Activated B cell treated with CpG ODN at 0.5 μM for 24 hours (primary cell): ENCODE data around the gene KCTD12. TPM values are rescaled to one million over a fixed set of nuclear protein-coding genes. Genes with fewer than 3 reads are reported as not detected.

ENCODE experiments used
- ATAC-seq: fragments of 200-7000 bp; cut with Tn5 transposase; one replicate; pipeline ENCODE4 v1.10.0; 2021; ENCODE audit warnings: low read depth, mild to moderate bottlenecking, moderate library complexity
- CTCF ChIA-PET: fragments of 350-600 bp; sonication (Branson Sonifier 250); formaldehyde crosslinking; loops from one replicate; lab custom pipeline; 2021; ENCODE audit warnings: antibody characterized with exemption; lab: Charles Lee
- POLR2A ChIA-PET: fragments of 350-600 bp; sonication (Branson Sonifier 250); formaldehyde crosslinking; loops from one replicate; lab custom pipeline; 2021; ENCODE audit warnings: antibody characterized with exemption; lab: Charles Lee
- DNase-seq: peaks from one replicate; pipeline ENCODE4 v3.0.0; 2022
- H3K27ac Mint-ChIP-seq: one replicate; pipeline ENCODE4 v1.8.0; 2020; ENCODE audit warnings: mixed read lengths
- H3K27me3 Mint-ChIP-seq: one replicate; pipeline ENCODE4 v1.8.0; 2021; ENCODE audit warnings: mixed read lengths
- H3K36me3 Mint-ChIP-seq: one replicate; pipeline ENCODE4 v1.8.0; 2021; ENCODE audit warnings: low read depth, mixed read lengths
- H3K4me1 Mint-ChIP-seq: one replicate; pipeline ENCODE4 v1.8.0; 2021; ENCODE audit warnings: mixed read lengths
- H3K4me3 Mint-ChIP-seq: one replicate; pipeline ENCODE4 v1.8.0; 2020; ENCODE audit warnings: mild to moderate bottlenecking, mixed read lengths
- H3K9me3 Mint-ChIP-seq: one replicate; pipeline ENCODE4 v1.8.0; 2020; ENCODE audit warnings: mixed read lengths
- intact Hi-C: fragments of 100-400 bp; cut with micrococcal nuclease; formaldehyde crosslinking; loops from one replicate; pipeline ENCODE4 v1.15.1; 2024
- total RNA-seq: library from RNA; stranded (reverse); gene quantifications from 2 replicates; pipeline ENCODE4 v1.2.3, GENCODE V29; 2022
- TF ChIP-seq, protein P1 (sequence below): fragments of 200-600 bp; IDR thresholded peaks from one replicate; pipeline ENCODE4 v1.8.0; 2022; ENCODE audit warnings: antibody characterized with exemption, mild to moderate bottlenecking

The KCTD12 gene
- total RNA-seq, 1 donor from 2014 or later, result 5.5 TPM

DNA sequence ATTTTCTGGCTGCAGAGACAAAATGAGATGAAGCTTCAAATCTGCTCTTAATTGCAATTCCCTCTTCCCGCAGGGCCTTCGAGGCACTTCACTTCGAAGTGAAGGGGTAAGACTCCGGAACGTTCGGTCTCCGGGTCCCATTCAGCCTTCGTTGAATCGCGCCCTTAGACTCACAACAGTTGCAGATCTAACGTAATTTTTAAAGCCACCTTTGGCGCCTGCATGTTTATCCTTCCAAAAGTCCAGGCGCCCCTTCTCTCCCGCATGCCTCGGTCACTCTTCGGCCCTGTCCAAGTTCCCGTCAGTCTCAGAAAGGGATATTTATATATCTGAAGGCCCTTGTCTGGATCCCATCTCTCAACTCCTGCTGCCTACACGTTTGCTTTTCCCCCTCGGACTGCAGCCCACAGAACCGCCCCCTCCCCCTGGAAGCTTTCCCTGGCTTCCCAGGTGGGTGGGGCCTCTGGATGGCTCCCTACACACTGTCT is 915 bp upstream of the KCTD12 start:
- TF ChIP-seq, protein P1, sequence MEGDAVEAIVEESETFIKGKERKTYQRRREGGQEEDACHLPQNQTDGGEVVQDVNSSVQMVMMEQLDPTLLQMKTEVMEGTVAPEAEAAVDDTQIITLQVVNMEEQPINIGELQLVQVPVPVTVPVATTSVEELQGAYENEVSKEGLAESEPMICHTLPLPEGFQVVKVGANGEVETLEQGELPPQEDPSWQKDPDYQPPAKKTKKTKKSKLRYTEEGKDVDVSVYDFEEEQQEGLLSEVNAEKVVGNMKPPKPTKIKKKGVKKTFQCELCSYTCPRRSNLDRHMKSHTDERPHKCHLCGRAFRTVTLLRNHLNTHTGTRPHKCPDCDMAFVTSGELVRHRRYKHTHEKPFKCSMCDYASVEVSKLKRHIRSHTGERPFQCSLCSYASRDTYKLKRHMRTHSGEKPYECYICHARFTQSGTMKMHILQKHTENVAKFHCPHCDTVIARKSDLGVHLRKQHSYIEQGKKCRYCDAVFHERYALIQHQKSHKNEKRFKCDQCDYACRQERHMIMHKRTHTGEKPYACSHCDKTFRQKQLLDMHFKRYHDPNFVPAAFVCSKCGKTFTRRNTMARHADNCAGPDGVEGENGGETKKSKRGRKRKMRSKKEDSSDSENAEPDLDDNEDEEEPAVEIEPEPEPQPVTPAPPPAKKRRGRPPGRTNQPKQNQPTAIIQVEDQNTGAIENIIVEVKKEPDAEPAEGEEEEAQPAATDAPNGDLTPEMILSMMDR, result no peak
- peaks cover 22% of the 10 kb centered on the region for H3K4me1 Mint-ChIP-seq

DNA sequence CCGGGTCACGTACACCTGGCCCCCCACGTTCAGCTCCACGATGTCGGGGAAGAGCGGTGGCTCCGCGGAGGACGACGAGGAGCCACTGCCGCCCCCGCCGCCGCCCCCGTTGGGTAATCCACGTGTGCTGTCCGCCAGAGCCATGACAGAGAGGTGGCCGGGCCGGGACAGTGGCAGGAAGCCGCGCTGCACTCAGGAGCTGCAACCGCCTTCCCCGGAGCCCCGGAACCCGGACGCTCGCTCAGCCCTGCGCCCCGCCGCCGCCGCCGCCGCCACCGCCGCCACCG is 257 bp downstream of the KCTD12 start:
- DNase-seq, result no peak
- intact Hi-C loops, result loop anchor here (1.0 to 10.0 kb wide), 9 partner anchors 8 to 1719 kb away; partner anchors contain the start of genes CLN5, LMO7, POU4F1 and UCHL3
- CTCF ChIA-PET, result interaction anchor here (1.5 to 3.7 kb wide), 5 partner anchors 9 to 1010 kb away, joined by 5 to 25 read pairs (median 12); no protein-coding TSS in a partner anchor
- peaks cover 2% of the 10 kb centered on the region for H3K36me3 Mint-ChIP-seq
- no peaks in the 10 kb centered on the region for H3K27me3 Mint-ChIP-seq
- no peaks in the 10 kb centered on the region for H3K9me3 Mint-ChIP-seq
- H3K4me1 Mint-ChIP-seq, result peaks cover 24% of the 10 kb centered on the region
- peak overlapping the region; percentile 87 for H3K4me3 Mint-ChIP-seq
- POLR2A ChIA-PET, result interaction anchor here (0.9 to 2.7 kb wide), 5 partner anchors 12 to 141 kb away, joined by 3 to 12 read pairs (median 8); partner anchors contain the start of genes CLN5 and FBXL3
- TF ChIP-seq, protein P1, result no peak
- H3K27ac Mint-ChIP-seq, result peak overlapping the region; percentile 33
- no peak for ATAC-seq

More for the DNA sequence above, 915 bp upstream of the KCTD12 start:
- ATAC-seq (no peak), DNase-seq (no peak)
- H3K27me3 Mint-ChIP-seq, result no peaks in the 10 kb centered on the region
- peaks cover 2% of the 10 kb centered on the region for H3K36me3 Mint-ChIP-seq
- H3K4me3 Mint-ChIP-seq, result peak overlapping the region; percentile 87
- no peaks in the 10 kb centered on the region for H3K9me3 Mint-ChIP-seq
- ChIA-PET CTCF (interaction anchor here (3.4 to 3.7 kb wide), 2 partner anchors 17 to 1011 kb away, joined by 12 read pairs; no protein-coding TSS in a partner anchor), POLR2A (interaction anchor here (0.6 to 2.7 kb wide), 5 partner anchors 17 to 809 kb away, joined by 3 to 12 read pairs (median 4); partner anchors contain the start of genes CLN5 and FBXL3)
- peak overlapping the region; percentile 72 for H3K27ac Mint-ChIP-seq
- intact Hi-C loops, result loop anchor here (2.0 to 10.0 kb wide), 6 partner anchors 65 to 1718 kb away; partner anchors contain the start of genes LMO7, POU4F1 and UCHL3

DNA sequence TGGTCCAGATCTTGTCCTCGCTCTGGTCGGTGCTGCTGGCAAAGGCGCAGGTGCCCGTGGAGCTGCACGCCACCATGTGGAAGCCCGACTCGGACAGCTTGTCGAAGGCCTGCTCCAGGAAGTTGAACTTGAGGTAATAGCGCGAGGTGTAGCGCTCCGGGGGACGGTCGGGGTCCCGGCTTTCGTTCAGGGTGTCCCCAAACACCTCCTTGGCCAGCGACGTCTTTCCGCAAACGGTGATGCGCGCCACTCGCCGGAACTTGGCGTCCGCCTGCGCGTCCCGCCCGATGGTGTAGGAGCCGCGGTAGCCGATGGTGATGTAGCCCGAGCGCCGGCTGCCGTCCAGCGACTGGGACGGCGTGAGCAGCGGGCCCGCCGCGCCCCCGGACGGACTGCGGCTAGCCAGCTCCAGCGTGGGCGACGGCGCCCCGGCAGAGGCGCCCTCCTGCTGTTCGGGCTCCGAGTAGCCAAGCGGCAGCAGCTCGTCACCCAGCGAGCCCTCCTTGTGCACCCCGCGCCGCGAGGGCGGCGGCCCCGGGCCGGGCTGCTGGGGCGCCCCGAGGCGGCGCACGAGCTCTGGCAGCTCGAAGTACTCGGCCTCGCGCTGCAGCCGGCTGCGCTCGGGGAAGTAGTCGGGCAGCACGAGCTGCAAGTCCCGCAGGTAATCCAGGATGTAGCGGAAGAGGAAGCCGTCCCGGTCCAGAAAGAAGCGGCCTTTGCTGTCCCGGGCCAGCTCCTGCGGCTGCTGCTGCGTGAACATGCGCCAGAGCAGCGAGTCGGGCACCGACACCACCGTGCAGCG is 801 bp downstream of the KCTD12 start:
- DNase-seq, result peak; percentile 57
- TF ChIP-seq, protein P1, result no peak
- H3K27me3 Mint-ChIP-seq, result no peaks in the 10 kb centered on the region

DNA sequence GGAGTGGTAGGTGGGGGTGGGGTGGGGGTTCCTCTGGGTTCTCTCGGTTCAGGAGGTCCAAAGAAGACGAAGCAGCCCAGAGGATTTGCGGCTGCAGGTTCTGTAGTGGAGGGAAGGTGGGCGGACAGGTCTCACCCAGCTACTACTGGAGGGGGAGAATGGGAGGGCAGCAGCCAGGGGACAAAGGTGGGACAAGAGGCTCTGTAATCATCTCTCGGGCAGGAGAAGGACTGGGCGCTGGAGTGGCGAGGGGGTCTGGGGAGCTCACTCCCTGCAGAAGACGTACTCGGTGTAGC is 1.4 kb downstream of the KCTD12 start:
- intact Hi-C loops, result loop anchor here (5.0 to 10.0 kb wide), 5 partner anchors 63 to 1720 kb away; partner anchors contain the start of genes LMO7 and POU4F1
- ChIA-PET POLR2A (interaction anchor here (0.5 to 2.7 kb wide), 8 partner anchors 11 to 1327 kb away, joined by 3 to 12 read pairs (median 4); partner anchors contain the start of genes CLN5 and SLAIN1), CTCF (interaction anchor here (1.2 to 3.7 kb wide), 8 partner anchors 10 to 1023 kb away, joined by 3 to 25 read pairs (median 6); no protein-coding TSS in a partner anchor)
- H3K36me3 Mint-ChIP-seq, result peaks cover 2% of the 10 kb centered on the region
- DNase-seq, result no peak
- H3K9me3 Mint-ChIP-seq, result no peaks in the 10 kb centered on the region
- TF ChIP-seq, protein P1, result no peak
- peak overlapping the region; percentile 88 for H3K4me3 Mint-ChIP-seq
- ATAC-seq, result no peak
- H3K27me3 Mint-ChIP-seq, result no peaks in the 10 kb centered on the region
- peak overlapping the region; percentile 57 for H3K27ac Mint-ChIP-seq
- peaks cover 27% of the 10 kb centered on the region for H3K4me1 Mint-ChIP-seq

More for the DNA sequence above, 801 bp downstream of the KCTD12 start:
- intact Hi-C loops, result loop anchor here (1.0 to 10.0 kb wide), 9 partner anchors 7 to 1719 kb away; partner anchors contain the start of genes CLN5, LMO7, POU4F1 and UCHL3
- H3K27ac Mint-ChIP-seq, result peak overlapping the region; percentile 57
- ATAC-seq, result peak; percentile 34
- peaks cover 2% of the 10 kb centered on the region for H3K36me3 Mint-ChIP-seq
- POLR2A ChIA-PET, result interaction anchor here (0.5 to 2.7 kb wide), 11 partner anchors 11 to 1328 kb away, joined by 3 to 12 read pairs (median 5); partner anchors contain the start of genes CLN5, FBXL3 and SLAIN1
- peak overlapping the region; percentile 88 for H3K4me3 Mint-ChIP-seq
- H3K9me3 Mint-ChIP-seq, result no peaks in the 10 kb centered on the region
- peaks cover 24% of the 10 kb centered on the region for H3K4me1 Mint-ChIP-seq
- CTCF ChIA-PET, result interaction anchor here (1.2 to 3.7 kb wide), 8 partner anchors 10 to 1024 kb away, joined by 3 to 25 read pairs (median 6); no protein-coding TSS in a partner anchor
